Activated T-cell treated with anti-CD3 and anti-CD28 coated beads for 48 hours (primary cell): ENCODE data around the gene PROP1.
"Not testable (repeated sequence)": the region's sequence is repeated elsewhere in the genome, so short reads cannot be mapped to it uniquely, and the experiment has no call there.

Experiments used
- DNase-seq: peaks from one replicate; pipeline ENCODE4 v3.0.0-alpha.2; 2020; ENCODE audit warnings: low read depth

The PROP1 gene

DNA sequence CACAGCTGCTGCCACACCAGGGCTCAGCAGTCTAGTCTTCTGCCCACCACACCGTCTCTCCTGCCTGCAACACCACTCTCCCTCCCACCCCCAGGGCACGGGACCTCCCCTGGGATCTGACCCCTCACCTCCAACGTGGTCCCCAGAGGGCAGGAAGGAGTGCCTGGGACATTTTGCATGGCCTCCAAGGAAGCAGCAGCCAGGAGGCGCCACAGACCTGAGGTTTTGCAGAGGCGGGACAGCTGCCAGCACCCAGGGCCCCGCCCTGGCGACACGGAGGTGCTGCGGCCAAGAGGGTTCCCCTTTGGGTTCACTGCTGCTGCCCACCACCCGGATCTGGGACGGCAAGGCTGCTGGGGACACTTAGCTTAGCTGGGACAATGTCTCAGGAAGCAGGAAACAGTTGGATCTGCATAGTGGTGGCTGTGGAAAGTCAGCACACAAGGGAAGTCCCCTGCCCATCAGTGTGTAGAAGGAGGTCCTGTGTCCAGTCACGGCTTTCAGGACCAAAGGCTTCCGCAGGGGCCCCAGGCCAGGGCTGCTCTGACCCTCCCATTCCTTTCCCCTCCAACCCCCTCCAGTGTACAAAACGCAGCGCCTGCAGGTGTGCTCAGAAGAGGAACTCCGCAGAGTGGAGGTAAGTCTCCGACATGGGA lies 13.8 kb downstream of the PROP1 start:
- DNase-seq: peak; percentile 51

DNA sequence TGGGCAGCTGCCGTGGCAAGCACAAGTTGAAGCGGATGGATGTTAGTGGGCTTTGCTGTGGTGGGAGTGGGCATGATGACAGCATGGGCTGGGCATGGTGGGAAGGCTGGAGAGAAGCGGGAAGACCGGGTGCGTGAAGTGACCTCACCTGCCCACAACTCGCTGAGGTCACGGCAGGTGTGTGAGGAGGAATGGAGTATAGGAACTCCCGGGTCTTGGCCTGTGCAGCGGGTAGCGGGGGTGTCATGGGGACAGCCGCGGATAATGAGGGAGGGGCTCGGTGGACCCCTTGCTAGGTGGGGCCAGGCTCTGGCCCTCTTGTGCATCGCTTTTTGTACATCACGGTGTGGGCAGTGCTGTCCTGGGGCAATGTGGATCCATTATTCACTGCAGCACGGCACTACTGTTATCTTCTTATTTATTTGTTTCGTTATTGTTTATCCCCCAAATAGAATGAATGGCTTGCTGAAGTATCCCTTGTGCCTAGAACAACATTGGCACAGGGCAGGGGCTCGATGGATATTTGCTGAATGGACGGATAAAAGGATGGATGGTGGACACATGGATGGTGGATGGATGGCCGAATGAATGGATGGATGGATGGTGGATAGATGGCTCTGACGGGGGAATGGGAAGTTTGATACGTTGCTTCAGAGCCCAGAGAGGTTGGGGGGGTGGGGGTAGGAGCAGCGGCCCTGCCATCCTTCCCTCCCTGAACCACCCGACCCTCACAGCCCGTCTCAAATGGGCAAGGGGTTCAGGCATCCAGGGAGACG lies 14.6 kb downstream of the PROP1 start:
- DNase-seq: no peak

DNA sequence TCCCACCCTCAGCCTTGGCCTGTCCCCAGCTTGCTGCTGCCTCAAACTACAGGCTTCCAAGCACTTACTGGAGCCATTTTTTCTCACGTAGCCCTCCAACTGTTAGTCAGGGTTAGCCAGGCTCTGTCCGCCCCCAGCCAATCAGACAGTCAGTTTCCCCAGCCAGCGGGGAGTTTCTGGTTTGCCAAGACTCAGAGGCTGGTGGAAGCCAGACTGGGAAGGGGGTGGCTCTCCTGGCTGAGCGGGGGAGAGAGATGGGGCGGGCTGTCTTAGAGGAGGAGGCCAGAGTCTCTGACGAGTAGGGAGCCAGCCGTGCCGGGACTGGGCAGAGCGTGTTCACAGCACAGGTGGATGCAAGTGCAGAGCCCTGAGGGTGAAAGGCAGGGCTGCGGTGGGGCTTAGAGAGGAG lies 15.3 kb downstream of the PROP1 start:
- DNase-seq: no peak

DNA sequence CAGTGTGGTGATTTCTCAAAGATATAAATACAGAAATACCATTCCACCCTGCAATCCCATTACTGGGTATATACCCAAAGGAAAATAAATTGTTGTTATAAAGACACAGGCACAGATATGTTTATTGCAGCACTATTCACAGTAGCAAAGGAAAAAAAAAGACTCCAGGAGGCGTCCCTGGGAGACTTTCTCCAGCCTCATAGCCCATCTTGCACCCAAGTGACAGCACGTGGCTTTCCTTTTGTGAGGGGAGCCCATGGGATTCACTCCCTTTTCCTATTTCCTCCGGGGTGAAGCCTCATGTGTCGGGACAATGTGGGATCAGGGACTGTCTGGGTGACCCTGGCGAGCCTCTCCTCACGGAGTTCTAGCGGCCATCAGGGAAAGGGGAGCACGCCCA lies 18.4 kb downstream of the PROP1 start:
- DNase-seq: not testable (repeated sequence)

DNA sequence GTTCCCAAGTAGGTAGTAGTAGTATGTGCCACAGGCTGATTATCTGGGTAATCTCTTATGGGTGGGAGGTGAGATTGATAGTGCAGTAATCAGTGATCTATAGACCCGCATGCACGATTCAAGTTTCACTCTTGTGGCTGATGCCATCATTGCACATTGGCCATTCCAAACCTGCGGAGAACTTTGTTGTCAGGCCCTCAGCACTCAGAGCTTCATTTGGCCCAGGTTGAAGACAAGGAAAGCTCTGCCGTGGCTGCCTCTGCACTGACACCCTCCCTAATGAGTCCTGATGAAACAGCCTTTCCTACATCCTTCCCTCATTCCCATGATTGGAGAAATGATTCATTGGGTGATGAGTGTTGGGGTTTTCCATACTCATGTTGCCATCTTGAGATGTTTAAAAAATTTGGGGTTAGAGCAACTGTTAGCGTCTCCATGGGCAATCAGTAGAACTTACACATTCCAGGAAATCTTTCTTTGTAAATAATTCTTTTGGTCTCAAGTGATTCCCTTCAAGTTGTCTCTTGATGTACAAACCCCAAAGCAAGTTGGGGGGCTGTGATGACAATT lies 22.9 kb downstream of the PROP1 start:
- DNase-seq: no peak

DNA sequence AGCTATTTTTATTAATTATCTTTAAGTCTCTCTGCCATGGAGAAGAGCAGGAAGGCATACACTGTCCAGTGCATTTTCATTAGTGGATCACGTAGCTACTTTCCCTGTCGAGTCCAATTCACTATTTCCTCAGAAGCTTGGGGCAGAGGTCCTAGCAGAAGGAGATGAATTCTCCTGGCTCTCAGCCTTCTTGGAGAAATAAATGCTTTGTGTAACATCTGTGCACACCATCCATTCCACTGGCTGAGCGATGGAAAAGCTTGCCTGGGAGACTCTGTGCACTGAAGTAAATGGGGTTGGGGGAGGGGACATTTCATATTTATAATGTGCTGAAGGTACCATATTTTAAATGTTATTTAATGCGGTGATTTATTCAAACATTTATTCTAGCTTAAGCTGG lies 23.4 kb downstream of the PROP1 start:
- no peak for DNase-seq

DNA sequence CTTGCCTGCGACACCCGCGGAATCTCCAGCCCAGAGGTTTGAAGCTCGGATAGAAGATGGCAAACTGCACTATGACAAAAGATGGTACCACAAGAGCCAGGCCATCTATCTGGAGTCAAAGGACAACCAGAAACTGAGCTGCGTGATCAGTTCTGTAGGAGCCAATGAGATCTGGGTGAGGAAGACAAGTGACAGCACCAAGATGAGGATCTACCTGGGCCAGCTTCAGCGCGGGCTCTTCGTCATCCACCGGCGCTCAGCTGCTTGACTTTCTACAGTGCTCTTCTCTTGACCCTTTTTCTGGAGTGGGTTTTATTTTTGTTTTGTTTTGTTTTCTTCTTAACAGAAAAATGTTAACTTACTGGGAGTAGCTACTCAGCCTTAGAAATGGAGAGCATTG lies 24.0 kb downstream of the PROP1 start:
- not testable (repeated sequence) for DNase-seq

DNA sequence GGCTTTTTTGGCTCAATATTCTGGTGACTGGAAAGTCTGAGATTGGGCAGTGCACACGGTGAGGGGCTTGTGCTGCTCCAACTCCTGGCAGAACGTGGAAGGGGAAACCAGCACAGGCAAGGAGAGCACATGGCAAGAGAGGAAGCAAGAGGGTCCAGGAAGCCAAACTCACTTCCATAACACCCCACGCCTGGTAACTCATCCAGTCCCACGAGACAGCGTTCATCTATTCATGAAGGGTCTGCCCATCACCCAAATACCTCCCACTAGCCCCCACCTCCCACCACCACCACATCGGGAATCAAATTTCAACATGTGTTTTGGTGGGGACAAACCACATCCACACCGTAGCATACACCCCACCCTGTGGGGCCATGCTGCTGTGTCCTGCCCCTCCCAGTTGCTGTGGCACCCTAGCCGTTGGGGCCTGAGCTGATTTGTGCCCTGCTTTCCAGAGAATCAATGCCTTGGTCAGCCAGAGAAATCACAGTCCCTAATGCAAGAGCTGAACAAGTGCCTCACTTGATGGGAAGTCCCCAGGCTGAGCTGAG lies 27.3 kb downstream of the PROP1 start:
- no peak for DNase-seq

DNA sequence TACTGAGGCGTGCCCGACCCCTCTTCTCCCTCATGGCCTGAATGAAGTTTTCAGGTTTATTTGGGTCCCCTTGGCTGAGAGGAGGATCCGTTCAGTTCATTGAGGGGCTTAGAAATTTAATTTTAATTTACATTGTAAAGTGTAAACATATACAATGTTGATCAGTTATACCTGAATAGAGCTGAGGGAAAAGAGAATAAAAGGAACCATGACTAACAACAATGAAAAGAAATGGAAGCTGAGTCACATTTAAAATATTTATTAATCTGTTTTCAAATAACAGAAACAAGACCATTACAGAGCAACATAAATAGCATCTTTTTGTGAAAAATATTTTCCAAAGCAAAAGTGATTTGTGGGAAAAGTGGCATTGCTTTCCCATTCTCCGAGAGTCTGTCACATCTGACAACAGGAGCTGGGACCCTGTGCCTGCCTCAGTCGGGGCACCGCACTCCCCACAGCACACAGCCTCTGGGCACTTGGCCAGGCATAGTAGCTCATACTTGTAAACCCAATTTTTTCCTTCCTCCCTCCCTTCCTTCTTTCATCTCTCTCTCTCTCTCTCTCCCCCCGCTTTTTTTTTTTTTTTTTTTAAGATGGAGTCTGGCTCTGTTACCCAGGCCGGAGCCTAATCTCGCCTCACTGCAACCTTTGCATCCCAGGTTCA lies 28.7 kb downstream of the PROP1 start:
- DNase-seq: no peak

DNA sequence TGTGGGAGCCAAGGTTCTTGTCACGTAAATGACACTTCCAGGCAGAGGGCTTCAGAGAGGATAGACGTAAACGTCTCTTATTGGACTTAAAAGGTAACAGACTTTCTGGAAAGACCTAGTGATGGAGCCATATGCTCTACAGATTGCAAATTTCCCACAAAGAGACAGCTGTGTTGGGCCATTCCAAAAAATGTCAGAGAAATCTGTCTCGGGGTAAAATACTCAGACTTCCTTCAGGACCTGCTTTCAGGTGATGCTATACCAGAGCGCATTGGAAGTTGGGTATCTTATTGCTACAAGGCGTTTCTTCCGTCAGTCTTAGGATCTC lies 29.2 kb downstream of the PROP1 start:
- DNase-seq: no peak

DNA sequence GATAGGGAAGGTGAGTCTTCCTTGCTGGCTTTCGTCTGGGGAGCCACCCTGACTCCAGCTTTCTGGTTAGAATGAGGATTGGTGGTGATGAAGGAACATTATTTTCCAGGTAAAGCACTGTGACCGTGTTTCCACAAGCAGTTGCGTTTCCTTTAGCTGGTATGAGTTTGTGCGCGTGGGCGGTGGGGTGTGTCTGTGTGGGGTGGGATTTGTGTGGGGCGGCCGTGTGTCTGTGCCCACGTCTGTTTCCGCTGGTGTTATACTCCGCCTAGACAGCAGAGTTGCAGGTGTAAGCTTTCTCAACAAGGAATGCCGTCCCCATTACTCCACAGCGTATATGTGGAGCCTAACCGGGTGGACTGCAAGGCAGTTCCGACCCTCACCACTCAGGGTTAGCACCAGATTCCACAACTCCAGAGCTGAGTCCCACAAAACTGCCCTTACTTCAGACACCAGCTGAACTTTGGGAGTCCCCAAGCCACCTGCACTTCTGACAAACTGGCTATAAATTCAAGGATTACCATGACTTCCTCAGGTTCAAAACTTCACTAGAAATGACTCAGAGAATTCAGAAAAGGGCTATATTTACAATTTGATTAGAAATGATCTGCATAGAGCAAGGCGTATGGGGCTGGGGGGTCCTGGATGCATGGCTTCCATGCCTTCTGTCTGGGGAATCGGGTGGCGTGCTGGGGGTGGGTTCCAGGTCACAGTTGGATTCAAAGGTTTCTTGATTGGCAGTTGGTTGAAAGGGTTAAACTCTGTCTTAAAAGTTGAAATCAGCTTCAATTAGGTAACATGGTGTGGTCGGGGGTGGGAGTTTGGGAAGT lies 29.8 kb downstream of the PROP1 start:
- DNase-seq: no peak

DNA sequence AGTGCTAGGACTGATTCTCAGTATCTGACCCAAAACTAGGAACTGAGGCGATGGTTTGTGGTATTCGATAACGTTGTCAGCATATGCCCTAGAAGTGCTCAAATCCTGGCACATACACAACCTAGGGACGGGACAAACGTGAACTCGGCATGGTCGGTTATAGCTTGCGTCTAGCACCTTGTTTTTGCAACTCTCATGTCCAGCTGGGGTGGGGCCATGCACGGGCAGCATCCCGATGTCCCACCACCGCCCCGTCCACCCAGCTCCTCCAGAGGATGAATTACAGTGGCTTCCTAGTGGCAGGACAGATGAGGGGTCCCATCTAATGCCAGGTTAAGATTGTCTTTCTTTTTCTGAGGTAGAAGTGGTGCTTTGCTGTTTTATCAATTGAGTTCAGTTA lies 31.6 kb downstream of the PROP1 start:
- no peak for DNase-seq

DNA sequence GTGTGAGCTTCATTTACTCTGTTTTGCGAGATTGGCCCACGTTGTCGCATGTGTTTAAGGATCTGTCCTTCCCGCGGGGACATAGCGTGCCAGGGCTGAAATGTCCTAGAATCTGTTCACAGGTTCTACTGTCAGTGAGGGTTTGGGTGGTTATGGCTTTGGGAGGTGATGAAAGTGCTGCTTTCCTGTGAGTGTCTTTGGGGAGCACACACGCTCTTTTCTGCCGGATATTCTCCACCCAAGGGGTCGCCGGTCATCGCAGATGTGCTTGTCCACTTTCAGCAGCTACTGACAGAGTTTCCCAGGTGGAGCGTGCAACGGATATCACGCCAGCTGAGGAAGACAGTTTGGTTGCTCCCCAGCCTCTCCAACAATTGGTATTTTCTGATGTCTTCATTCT lies 32.1 kb downstream of the PROP1 start:
- DNase-seq: no peak

DNA sequence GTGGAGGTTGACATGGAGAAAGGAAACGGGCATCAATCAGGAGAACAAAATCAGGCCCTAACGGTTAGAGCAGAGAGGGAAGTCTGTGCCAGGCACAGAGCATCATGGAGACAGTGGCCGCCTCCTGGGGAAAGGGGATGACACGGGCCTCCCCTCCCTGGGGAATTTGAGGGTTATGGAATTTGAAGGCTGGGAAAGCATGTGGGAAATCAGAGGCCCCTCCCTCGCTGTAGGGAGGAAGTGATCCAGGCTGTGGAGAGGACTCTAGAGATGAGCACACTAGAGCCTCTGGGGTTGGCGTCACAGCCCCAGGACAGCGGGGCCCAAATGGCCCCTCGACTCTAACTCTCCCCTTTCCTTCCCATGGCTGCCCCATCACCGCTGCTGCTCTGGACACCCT lies 36.7 kb downstream of the PROP1 start:
- no peak for DNase-seq

DNA sequence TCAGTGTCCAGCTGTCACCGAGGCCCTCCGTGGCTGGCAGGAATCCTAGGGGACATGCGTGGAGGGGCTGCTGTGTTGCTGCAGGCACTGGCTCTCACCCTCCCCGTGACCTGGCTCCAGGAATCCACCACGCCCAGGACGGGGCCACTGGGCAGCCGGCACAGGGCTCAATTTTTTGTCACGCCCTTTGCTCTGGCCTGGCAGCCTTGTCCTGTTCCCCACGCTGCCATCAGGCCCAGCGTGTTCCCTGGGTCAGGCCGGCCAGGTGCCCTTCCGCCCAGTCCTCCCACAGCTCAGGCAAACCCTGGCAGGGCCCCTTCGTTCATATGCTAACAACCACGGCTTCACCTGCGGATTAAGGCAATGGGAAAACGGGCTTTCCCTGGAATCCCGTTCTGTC lies 37.3 kb downstream of the PROP1 start:
- DNase-seq: no peak

DNA sequence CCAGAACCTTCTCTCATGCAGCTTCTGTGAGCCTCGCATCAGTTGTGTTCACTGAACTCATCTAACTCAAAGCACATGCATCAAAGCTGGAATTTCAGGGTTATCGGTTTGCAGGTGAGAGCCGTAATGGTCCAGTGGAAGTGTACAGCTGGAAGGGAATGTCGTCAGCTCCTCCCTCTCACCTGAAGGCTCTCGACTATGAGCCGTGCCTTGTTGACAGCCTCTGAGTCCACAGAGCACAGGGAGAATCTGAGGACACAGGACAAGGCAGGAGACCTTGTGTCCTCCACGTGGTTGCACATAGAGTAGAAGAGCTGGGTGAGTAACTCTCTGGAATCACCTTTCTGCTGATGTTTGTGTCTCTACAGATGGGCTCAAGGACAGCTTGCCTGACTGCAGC lies 38.8 kb downstream of the PROP1 start:
- no peak for DNase-seq

DNA sequence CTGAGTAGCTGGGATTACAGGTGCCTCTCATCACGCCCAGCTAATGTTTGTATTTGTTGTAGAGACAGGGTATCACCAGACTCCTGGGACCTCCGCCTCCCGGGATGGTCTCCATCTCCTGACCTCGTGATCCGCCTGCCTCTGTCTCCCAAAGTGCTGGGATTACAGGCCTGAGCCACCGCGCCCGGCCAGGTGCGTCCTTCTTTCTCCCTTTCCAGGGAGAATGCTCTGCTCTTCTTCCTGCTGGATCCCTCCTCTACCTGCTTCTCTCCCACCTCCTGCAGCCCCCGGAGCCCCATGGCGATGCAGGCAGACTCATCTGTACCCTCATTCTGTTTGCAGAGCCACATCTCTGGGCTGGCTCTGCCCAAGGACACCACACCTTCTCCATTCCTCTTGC lies 42.9 kb downstream of the PROP1 start:
- not testable (repeated sequence) for DNase-seq

DNA sequence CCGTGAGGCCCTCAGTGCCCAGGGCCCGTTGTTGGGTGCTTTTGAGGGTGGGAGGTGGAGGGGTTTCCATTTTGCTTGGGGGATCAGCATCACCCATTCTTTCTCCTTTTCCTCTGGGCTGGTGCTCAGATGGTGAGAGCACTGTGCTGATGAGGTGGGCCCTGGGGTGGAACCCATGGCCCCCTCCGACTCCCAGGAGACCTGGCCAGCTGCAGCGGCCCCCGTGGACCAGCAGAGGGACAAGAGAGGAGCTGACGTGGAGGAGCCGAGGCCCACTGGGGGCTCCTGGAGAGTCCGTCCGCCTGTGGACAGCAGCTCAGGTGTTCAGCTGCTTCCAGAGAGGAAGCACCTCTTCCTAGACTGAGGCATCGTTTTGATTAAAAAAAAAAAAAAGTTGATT lies 46.4 kb downstream of the PROP1 start:
- DNase-seq: not testable (repeated sequence)

DNA sequence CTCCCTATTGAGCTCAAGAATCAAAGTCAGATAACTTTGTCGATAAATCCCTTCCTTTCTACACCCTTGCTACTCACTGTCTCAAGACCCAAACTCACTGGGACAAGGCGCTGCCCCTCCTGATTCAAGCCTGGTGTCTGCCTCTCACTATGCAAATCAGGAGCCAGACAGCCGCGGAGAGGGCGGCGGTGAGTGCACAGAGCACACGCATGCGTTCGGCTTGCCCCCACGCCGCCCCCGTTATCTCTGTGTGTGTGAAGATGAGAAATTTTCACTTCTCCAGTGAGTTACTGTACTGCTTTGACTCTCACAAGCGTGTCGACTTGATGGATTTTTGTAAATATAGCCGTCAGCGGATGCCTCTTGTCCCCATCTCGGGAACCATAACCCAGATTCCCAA lies 47.0 kb downstream of the PROP1 start:
- DNase-seq: not testable (repeated sequence)

DNA sequence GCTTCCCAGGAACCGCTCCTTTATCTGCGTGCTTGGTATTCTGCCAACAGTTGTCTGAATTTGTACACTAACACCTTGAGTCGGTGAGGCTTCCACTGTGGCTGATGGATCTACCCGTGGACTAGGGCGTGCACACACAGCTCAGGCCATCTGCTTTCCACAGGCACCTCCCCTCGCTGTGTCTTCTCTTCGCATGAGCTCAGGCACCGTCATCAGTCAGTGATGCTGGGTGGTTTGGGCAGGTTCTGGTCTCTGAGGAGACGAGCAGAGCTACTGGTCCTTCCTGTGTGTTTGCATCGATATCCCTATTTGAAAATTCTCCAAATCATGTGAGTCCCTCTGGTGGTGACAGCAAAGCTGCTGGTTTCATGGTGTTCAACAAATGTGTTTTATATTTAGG lies 48.1 kb downstream of the PROP1 start:
- DNase-seq: not testable (repeated sequence)

DNA sequence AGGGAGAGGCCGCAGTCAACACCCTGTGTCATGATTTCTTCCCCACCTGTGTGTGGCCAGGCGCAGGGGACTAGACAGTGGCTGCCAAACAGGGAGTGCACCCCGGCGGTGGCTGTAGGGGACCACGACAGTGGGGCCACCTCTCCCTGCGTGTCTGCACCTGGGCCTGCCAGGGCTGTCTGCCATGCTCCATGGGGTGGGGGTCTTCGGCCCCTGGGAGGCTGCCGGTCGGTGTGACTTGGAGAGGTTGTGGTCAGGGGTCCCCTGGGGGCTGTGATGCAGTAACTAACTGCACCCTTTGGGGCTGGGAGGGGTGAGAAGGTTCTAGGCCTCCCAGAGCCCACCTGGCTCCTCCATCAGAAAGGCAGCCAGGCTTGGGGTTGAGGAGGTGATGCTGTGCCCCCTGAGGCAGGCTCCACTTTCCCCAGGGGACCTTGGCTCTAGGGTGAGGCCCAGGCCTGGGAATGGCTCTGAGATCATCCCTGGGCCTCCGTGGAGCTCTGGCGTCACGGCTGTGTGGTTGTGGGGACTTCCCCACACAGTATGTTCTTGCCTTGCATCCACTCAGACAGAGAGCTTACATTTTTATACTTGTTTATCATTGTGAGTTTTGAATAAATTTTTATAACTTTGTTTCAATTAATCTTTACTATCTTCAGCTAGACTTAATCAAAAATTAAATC lies 50.3 kb downstream of the PROP1 start:
- DNase-seq: not testable (repeated sequence)
